Measurements from ENCODE around the gene ADAMTS3.

Gene ADAMTS3

GRCh38 chr4:72602396-72603376 is 33.7 kb upstream of the ADAMTS3 start:
- no peaks in the 10 kb centered on the region for H3K4me1 ChIP-seq (ENCODE audit: control insufficient read depth, insufficient read depth, low read depth, low read length)
- H3K9ac ChIP-seq (ENCODE audit: low read length), result no peak overlapping the region
- no peak overlapping the region for H2BK15ac ChIP-seq (ENCODE audit: low read depth, poor library complexity, severe bottlenecking)
- H3K36me3 ChIP-seq (ENCODE audit: control insufficient read depth in 1 of 2, insufficient read depth in 2 of 2, low read depth in 1 of 2, low read length in 2 of 2), result no peaks in the 10 kb centered on the region
- H2BK5ac ChIP-seq (ENCODE audit: low read depth, low read length, poor library complexity, severe bottlenecking), result no peak overlapping the region
- H3K9me3 ChIP-seq (ENCODE audit: control insufficient read depth, low read length), result no peaks in the 10 kb centered on the region
- no peak overlapping the region for H2AK5ac ChIP-seq (ENCODE audit: low read length, severe bottlenecking)
- H4K91ac ChIP-seq (ENCODE audit: low read length), result no peak overlapping the region
- H3K79me1 ChIP-seq (replicated peaks; ENCODE audit: low read length, poor library complexity, severe bottlenecking), result no peaks in the 10 kb centered on the region
- no peaks in the 10 kb centered on the region for H3K27me3 ChIP-seq (ENCODE audit: control insufficient read depth in 1 of 2, insufficient read depth in 1 of 2, low read length in 2 of 2)
- WGBS, result 97% methylated on average over 2 of the region's 3 CpGs
- no peak overlapping the region for H4K8ac ChIP-seq (ENCODE audit: low read length)
- DNase-seq, result no peak
- H3K23ac ChIP-seq (ENCODE audit: low read length in 2 of 2), result no peak overlapping the region
- H2BK120ac ChIP-seq (ENCODE audit: low read depth, low read length), result no peak overlapping the region
- H2BK12ac ChIP-seq (ENCODE audit: low read length in 2 of 2), result no peak overlapping the region
- H3K27ac ChIP-seq (ENCODE audit: low read length, poor library complexity, severe bottlenecking), result no peak overlapping the region
- H3K4me2 ChIP-seq (ENCODE audit: low read length, poor library complexity, severe bottlenecking), result no peak overlapping the region
- H3K14ac ChIP-seq (ENCODE audit: low read length in 2 of 2), result no peak overlapping the region
- H3K4ac ChIP-seq (ENCODE audit: low read depth in 1 of 2, low read length in 2 of 2), result no peak overlapping the region
- H2AFZ ChIP-seq (ENCODE audit: low read depth, low read length), result no peak overlapping the region
- H3K18ac ChIP-seq (ENCODE audit: low read depth in 1 of 2, low read length in 2 of 2), result no peak overlapping the region
- no peak overlapping the region for H3K4me3 ChIP-seq (ENCODE audit: insufficient read depth in 1 of 2, low read depth in 1 of 2, low read length in 2 of 2)

GRCh38 chr4:72591547-72592454 is 22.8 kb upstream of the ADAMTS3 start:
- no peak overlapping the region for H3K27ac ChIP-seq (ENCODE audit: low read length, poor library complexity, severe bottlenecking)
- H3K18ac ChIP-seq (ENCODE audit: low read depth in 1 of 2, low read length in 2 of 2), result no peak overlapping the region
- H3K4ac ChIP-seq (ENCODE audit: low read depth in 1 of 2, low read length in 2 of 2), result no peak overlapping the region
- WGBS, result 82% methylated on average over 8 of the region's 11 CpGs
- no peaks in the 10 kb centered on the region for H3K36me3 ChIP-seq (ENCODE audit: control insufficient read depth in 1 of 2, insufficient read depth in 2 of 2, low read depth in 1 of 2, low read length in 2 of 2)
- no peaks in the 10 kb centered on the region for H3K27me3 ChIP-seq (ENCODE audit: control insufficient read depth in 1 of 2, insufficient read depth in 1 of 2, low read length in 2 of 2)
- H4K91ac ChIP-seq (ENCODE audit: low read length), result no peak overlapping the region
- H3K9me3 ChIP-seq (ENCODE audit: control insufficient read depth, low read length), result no peaks in the 10 kb centered on the region
- H2AK5ac ChIP-seq (ENCODE audit: low read length, severe bottlenecking), result no peak overlapping the region
- DNase-seq, result no peak
- H2BK5ac ChIP-seq (ENCODE audit: low read depth, low read length, poor library complexity, severe bottlenecking), result no peak overlapping the region
- H3K4me1 ChIP-seq (ENCODE audit: control insufficient read depth, insufficient read depth, low read depth, low read length), result no peaks in the 10 kb centered on the region
- no peak overlapping the region for H2AFZ ChIP-seq (ENCODE audit: low read depth, low read length)
- peak overlapping the region; percentile 63 for H3K9ac ChIP-seq (ENCODE audit: low read length)
- no peak overlapping the region for H4K8ac ChIP-seq (ENCODE audit: low read length)
- no peak overlapping the region for H3K23ac ChIP-seq (ENCODE audit: low read length in 2 of 2)
- H3K14ac ChIP-seq (ENCODE audit: low read length in 2 of 2), result no peak overlapping the region
- no peaks in the 10 kb centered on the region for H3K79me1 ChIP-seq (replicated peaks; ENCODE audit: low read length, poor library complexity, severe bottlenecking)
- H2BK15ac ChIP-seq (ENCODE audit: low read depth, poor library complexity, severe bottlenecking), result no peak overlapping the region
- H2BK120ac ChIP-seq (ENCODE audit: low read depth, low read length), result no peak overlapping the region
- no peak overlapping the region for H2BK12ac ChIP-seq (ENCODE audit: low read length in 2 of 2)
- no peak overlapping the region for H3K4me2 ChIP-seq (ENCODE audit: low read length, poor library complexity, severe bottlenecking)
- peak overlapping the region in 1 of 2 experiments; percentile 22 for H3K4me3 ChIP-seq (ENCODE audit: insufficient read depth in 1 of 2, low read depth in 1 of 2, low read length in 2 of 2)

- Histone ChIP-seq H2BK15ac (ENCODE audit: low read depth, poor library complexity, severe bottlenecking) (no peak overlapping the region), H3K14ac (ENCODE audit: low read length in 2 of 2) (no peak overlapping the region), H3K4ac (ENCODE audit: low read depth in 1 of 2, low read length in 2 of 2) (no peak overlapping the region), H3K27ac (ENCODE audit: low read length, poor library complexity, severe bottlenecking) (no peak overlapping the region), H3K9ac (ENCODE audit: low read length) (no peak overlapping the region), H3K18ac (ENCODE audit: low read depth in 1 of 2, low read length in 2 of 2) (no peak overlapping the region), H3K23ac (ENCODE audit: low read length in 2 of 2) (no peak overlapping the region), H3K36me3 (ENCODE audit: control insufficient read depth in 1 of 2, insufficient read depth in 2 of 2, low read depth in 1 of 2, low read length in 2 of 2) (no peaks in the 10 kb centered on the region), H2AFZ (ENCODE audit: low read depth, low read length) (no peak overlapping the region), H3K4me1 (ENCODE audit: control insufficient read depth, insufficient read depth, low read depth, low read length) (no peaks in the 10 kb centered on the region), H3K9me3 (ENCODE audit: control insufficient read depth, low read length) (no peaks in the 10 kb centered on the region), H3K27me3 (ENCODE audit: control insufficient read depth in 1 of 2, insufficient read depth in 1 of 2, low read length in 2 of 2) (no peaks in the 10 kb centered on the region), H4K8ac (ENCODE audit: low read length) (no peak overlapping the region), H3K4me2 (ENCODE audit: low read length, poor library complexity, severe bottlenecking) (no peak overlapping the region), H2BK12ac (ENCODE audit: low read length in 2 of 2) (no peak overlapping the region), H3K79me1 (replicated peaks; ENCODE audit: low read length, poor library complexity, severe bottlenecking) (no peaks in the 10 kb centered on the region), H2BK120ac (ENCODE audit: low read depth, low read length) (no peak overlapping the region), H4K91ac (ENCODE audit: low read length) (no peak overlapping the region), H3K4me3 (ENCODE audit: insufficient read depth in 1 of 2, low read depth in 1 of 2, low read length in 2 of 2) (no peak overlapping the region), H2AK5ac (ENCODE audit: low read length, severe bottlenecking) (no peak overlapping the region), H2BK5ac (ENCODE audit: low read depth, low read length, poor library complexity, severe bottlenecking) (no peak overlapping the region)
- WGBS, result 84% methylated on average over 2 of the region's 2 CpGs
- DNase-seq, result no peak
These were observed 18.3 kb upstream of the ADAMTS3 start for GRCh38 chr4:72587334-72587733.

GRCh38 chr4:72582853-72583252 is 13.8 kb upstream of the ADAMTS3 start:
- Histone ChIP-seq H2BK5ac (ENCODE audit: low read depth, low read length, poor library complexity, severe bottlenecking) (no peak overlapping the region), H3K27me3 (ENCODE audit: control insufficient read depth in 1 of 2, insufficient read depth in 1 of 2, low read length in 2 of 2) (no peaks in the 10 kb centered on the region), H3K14ac (ENCODE audit: low read length in 2 of 2) (no peak overlapping the region), H4K91ac (ENCODE audit: low read length) (no peak overlapping the region), H3K4me3 (ENCODE audit: insufficient read depth in 1 of 2, low read depth in 1 of 2, low read length in 2 of 2) (no peak overlapping the region), H2BK15ac (ENCODE audit: low read depth, poor library complexity, severe bottlenecking) (no peak overlapping the region), H3K4me2 (ENCODE audit: low read length, poor library complexity, severe bottlenecking) (no peak overlapping the region), H3K9ac (ENCODE audit: low read length) (no peak overlapping the region), H3K18ac (ENCODE audit: low read depth in 1 of 2, low read length in 2 of 2) (no peak overlapping the region), H3K79me1 (replicated peaks; ENCODE audit: low read length, poor library complexity, severe bottlenecking) (no peaks in the 10 kb centered on the region), H2BK12ac (ENCODE audit: low read length in 2 of 2) (no peak overlapping the region), H3K4me1 (ENCODE audit: control insufficient read depth, insufficient read depth, low read depth, low read length) (peaks cover 3% of the 10 kb centered on the region), H3K36me3 (ENCODE audit: control insufficient read depth in 1 of 2, insufficient read depth in 2 of 2, low read depth in 1 of 2, low read length in 2 of 2) (no peaks in the 10 kb centered on the region), H2AFZ (ENCODE audit: low read depth, low read length) (no peak overlapping the region), H3K23ac (ENCODE audit: low read length in 2 of 2) (no peak overlapping the region), H3K27ac (ENCODE audit: low read length, poor library complexity, severe bottlenecking) (no peak overlapping the region), H4K8ac (ENCODE audit: low read length) (no peak overlapping the region), H3K9me3 (ENCODE audit: control insufficient read depth, low read length) (no peaks in the 10 kb centered on the region), H2BK120ac (ENCODE audit: low read depth, low read length) (no peak overlapping the region), H2AK5ac (ENCODE audit: low read length, severe bottlenecking) (no peak overlapping the region), H3K4ac (ENCODE audit: low read depth in 1 of 2, low read length in 2 of 2) (no peak overlapping the region)
- no peak for DNase-seq
- 0% methylated on average over 1 of the region's 2 CpGs for WGBS
